ENCODE results near the gene SEZ6L2.

GRCh38 chr16:29905668-29906067 is 6.3 kb upstream of the SEZ6L2 start:
- no peak for TF ChIP-seq CTCF (conservative IDR thresholded peaks at IDR 0.05; ENCODE audit: low read depth in 2 of 2)
- TF ChIP-seq EZH2phosphoT487 (IDR thresholded peaks at IDR 0.05; ENCODE audit: unreplicated experiment) = no peak
- no peak for TF ChIP-seq JUNB (IDR thresholded peaks at IDR 0.05; ENCODE audit: unreplicated experiment)
- no peak for TF ChIP-seq EZH2 (IDR thresholded peaks at IDR 0.05; ENCODE audit: low read depth, unreplicated experiment)
- TF ChIP-seq POLR2AphosphoS5 (IDR thresholded peaks at IDR 0.05; ENCODE audit: low read depth) = no peak
- no peak for TF ChIP-seq REST (IDR thresholded peaks at IDR 0.05; ENCODE audit: unreplicated experiment)
- TF ChIP-seq CREB1 (CRISPR knock-in tag; IDR thresholded peaks at IDR 0.05; ENCODE audit: low read depth) = no peak

Data from GM23338 (cell line).